Measurements from ENCODE around the gene FLNB.

DNA sequence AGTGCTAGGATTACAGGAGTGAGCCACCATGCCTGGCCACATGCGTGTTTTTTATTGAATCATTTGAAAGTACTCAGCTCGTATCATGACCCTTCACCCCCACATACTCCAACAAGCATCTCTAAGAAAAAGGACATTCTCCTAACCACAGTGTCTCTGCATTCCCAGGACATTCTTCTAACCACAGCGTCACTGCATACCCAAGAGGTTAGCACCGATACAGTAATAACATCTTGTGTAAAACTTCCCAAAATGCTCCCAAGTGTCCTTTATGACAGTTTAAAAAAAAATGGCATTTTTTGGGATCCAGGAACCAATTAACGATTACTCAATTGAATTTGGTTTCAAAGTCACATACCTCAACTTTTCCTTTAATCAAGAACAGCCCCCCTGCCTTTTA lies 39.6 kb downstream of the FLNB start:
- TF ChIP-seq, protein P1, sequence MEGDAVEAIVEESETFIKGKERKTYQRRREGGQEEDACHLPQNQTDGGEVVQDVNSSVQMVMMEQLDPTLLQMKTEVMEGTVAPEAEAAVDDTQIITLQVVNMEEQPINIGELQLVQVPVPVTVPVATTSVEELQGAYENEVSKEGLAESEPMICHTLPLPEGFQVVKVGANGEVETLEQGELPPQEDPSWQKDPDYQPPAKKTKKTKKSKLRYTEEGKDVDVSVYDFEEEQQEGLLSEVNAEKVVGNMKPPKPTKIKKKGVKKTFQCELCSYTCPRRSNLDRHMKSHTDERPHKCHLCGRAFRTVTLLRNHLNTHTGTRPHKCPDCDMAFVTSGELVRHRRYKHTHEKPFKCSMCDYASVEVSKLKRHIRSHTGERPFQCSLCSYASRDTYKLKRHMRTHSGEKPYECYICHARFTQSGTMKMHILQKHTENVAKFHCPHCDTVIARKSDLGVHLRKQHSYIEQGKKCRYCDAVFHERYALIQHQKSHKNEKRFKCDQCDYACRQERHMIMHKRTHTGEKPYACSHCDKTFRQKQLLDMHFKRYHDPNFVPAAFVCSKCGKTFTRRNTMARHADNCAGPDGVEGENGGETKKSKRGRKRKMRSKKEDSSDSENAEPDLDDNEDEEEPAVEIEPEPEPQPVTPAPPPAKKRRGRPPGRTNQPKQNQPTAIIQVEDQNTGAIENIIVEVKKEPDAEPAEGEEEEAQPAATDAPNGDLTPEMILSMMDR (IDR thresholded peaks at IDR 0.05), result no peak
- TF ChIP-seq EZH2phosphoT487 (IDR thresholded peaks at IDR 0.05), result no peak
